GM18873 (cell line): ENCODE data around the gene ATRNL1.
"Not testable (repeated sequence)": the region's sequence is repeated elsewhere in the genome, so short reads cannot be mapped to it uniquely, and the experiment has no call there.

Experiments
- ATAC-seq: cut with Tn5 transposase; IDR thresholded peaks from one replicate; pipeline ENCODE4 v1.9.1; 2021; ENCODE audit warnings: mild to moderate bottlenecking, moderate library complexity, moderate number of reproducible peaks; ENCODE audit not compliant: unreplicated experiment, low FRiP score

Gene ATRNL1

DNA sequence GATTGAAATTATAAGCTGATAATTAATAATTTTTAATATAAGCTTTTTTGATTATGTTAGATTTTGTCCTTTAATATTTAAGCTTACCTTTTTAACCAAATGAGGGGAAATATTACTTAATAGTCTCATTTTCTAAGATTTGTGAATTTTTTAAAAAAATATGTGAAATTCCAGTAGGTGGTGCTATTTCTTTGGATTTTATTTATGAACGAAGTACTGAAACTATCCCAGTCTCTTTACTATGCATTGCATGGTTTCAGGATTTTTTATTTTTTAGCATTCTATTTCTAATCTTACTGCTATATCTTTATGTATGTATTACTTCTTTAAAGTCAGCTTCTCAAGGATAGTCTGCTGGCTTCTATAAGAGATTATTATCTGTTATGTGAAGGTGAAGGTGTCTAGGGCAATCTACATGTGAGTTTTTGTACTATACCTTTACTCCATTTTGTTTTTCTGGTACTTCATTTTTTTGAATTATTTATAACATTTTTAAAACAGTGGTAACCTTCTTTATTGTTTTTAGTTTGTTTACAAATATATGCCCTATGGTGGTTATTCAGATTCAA, 78.3 kb downstream of the ATRNL1 start:
- no peak for ATAC-seq

DNA sequence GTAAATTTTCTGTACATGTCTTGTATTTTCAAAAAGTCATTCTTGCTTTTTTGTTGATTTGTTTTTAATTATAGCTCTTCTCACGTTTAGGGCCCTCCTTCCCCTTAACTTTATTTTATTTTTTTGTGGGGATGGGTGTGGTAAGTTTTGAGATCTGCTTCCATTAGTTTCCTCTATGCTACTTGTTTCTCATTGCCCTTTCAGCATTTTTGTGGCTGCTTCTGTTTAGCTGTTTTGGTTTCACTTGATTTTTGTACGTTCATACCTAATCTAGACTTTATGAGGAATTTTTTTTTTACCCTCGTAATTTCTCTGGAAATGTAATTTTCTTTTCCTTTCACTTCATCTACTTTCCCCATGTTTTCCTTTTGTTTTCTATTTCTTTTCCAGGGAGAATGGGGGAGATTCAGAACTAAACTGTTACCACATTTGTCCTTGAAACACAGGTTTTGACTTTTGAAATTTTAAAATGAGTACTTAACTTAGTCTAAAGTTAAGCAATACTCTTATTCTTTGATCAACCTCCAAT, 80.8 kb downstream of the ATRNL1 start:
- no peak for ATAC-seq

GRCh38 chr10:115207276-115207675, 114.1 kb downstream of the ATRNL1 start:
- ATAC-seq, result not testable (repeated sequence)

- ATAC-seq, result no peak
These were observed 116.0 kb downstream of the ATRNL1 start for GRCh38 chr10:115209133-115209532.

- ATAC-seq, result no peak
These were observed 121.7 kb downstream of the ATRNL1 start for GRCh38 chr10:115214829-115215228.

- ATAC-seq, result no peak
These were observed 126.0 kb downstream of the ATRNL1 start for GRCh38 chr10:115219203-115219602.

DNA sequence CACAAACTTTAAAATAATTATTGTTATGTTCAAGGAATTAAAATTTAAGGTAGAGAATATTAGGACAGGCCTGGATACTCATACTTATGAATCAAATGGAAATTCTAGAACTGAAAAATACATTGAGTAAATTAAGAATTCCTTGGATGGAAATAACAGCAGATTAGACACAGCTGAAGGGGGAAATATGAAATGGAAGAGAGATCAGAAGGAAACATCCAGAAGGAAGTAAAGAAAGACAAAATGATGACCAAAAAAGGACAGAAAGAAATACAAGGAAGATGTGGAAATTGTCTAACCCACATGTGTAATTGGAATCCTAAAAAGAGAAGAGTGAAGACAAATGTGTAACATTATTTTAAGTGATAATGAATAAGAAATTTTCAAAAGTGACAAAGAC, 128.9 kb downstream of the ATRNL1 start:
- ATAC-seq, result no peak

DNA sequence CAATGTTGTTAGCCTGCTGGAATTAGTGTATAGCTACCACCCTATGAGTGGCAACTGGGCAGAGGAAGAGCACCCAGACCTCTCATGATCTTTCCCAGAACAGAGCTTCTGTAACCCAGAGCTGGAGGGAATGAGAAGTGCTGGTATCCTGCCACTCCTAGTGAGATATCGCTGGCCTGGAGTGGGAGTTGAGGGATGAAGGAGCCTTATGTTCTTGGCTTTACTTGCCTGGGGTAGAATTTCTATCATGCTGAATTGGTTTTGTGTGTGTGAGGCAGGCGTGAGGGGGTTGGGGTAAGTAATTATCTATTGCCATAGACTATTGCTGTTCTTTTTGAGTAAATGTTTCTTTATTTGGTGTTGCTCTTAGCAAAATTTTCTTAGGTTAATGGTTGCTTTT, 146.6 kb downstream of the ATRNL1 start:
- ATAC-seq, result no peak

DNA sequence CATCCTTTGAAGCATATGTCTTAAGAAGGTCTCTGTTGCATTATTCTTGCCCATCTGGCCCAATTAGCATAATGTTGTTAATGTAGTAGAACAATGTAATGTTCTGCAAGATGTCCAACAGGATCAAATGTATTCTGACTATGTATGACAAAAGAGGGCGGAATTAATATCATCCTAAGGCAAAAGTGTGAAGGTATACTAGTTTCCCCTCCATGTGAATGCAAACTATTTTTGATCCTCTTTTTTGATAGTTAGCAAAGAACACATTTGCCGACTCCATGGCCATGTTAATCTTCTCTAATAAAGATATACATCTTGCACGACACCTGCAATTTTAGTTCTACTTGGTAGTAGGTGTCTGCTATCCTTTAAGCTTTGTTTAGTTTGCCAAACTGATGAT, 157.6 kb downstream of the ATRNL1 start:
- ATAC-seq, result no peak

- not testable (repeated sequence) for ATAC-seq
These were observed 160.6 kb downstream of the ATRNL1 start for GRCh38 chr10:115253765-115254164.

- ATAC-seq, result no peak
These were observed 179.3 kb downstream of the ATRNL1 start for GRCh38 chr10:115272482-115272881.

DNA sequence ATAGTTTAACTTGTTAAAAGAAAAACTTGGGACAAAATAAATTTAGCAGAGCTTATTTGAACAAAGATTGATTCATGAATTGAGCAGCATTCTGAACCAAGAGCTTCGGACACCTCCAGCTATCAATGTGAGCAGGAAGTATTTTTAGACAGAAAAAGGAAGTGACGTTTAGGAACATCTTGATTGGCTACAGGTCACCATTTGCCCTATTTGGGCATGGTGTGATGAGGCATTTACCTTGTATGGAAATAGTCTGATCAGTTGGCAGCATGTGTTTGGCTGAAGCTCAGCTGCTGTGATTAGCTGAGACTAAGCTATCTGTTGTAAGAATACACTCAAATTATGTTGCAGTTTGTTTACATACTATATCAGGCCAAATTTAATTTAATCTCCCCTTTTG, 185.1 kb downstream of the ATRNL1 start:
- ATAC-seq, result no peak

DNA sequence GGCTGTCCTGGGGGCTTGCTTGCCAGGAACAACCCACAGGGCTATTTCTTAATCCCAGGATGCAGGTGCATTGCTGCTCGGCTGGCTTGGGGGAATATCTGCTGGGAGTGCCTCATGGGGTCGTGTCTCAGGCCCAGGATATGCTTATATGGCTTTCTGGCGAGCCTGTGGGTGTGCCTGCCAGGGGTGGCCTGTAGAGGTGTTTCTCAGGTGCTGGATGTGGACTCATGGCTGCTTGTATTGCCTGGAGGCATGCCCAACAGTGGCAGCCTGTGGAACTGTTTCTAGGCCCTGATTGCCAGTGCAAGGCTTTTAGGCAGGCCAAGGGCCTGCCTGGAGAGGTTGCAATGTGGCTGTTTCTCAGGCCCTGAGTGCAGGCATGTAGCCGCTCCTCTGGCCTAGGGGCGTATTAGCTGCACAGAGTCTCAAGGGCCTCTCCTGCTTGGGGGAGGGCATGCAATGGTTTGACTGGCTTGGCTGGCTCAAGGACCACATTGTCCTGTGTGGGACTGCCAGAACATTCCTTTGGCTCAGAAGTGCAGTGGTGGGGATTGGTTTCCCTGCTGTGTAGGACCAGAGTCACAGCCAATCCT, 202.1 kb downstream of the ATRNL1 start:
- no peak for ATAC-seq

GRCh38 chr10:115300080-115300479, 206.9 kb downstream of the ATRNL1 start:
- no peak for ATAC-seq

- ATAC-seq, result not testable (repeated sequence)
These were observed 226.5 kb downstream of the ATRNL1 start for GRCh38 chr10:115319669-115320068.

DNA sequence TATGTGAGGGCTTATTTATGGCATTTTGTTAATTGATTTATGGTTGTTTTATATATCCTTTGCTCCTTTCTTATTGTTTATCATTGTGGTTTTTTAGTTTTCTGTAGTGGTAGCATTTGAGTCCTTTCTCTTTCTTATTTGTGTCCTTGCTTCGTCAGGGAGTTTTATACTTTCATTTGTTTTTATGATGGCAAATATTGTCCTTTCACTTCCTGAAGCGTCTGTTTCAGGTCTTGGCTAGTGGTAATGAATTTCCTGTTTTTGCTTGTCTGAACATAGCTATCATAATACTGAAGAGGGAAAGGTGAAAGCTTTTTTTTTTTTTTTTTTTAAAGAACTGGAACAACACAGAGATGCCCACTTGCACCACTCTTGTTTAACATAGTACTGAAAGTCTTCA, 228.2 kb downstream of the ATRNL1 start:
- ATAC-seq, result no peak

GRCh38 chr10:115328331-115328730, 235.2 kb downstream of the ATRNL1 start:
- no peak for ATAC-seq

- no peak for ATAC-seq
These were observed 242.2 kb downstream of the ATRNL1 start for GRCh38 chr10:115335366-115335765.

GRCh38 chr10:115355162-115355760, 262.1 kb downstream of the ATRNL1 start:
- peak; percentile 64 for ATAC-seq

GRCh38 chr10:115367920-115368319, 274.8 kb downstream of the ATRNL1 start:
- not testable (repeated sequence) for ATAC-seq

DNA sequence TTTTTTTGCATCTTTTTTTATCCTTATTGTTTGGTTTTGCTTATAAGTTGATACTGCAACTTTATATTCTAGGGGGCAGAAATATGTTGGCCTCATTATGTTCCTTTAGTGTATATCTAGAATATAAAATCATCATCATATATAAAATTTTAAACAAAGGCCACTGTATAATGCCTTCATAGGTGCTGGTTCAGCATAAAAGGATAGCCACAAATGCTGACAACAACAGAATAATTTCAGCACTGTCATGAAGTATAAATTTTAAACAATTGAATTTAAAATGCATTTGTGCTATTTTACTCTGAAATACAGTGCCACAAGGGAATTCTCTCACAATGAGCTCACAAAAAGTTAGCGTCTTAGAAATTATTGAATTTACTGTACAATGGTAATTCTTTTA, 285.9 kb downstream of the ATRNL1 start:
- no peak for ATAC-seq

- no peak for ATAC-seq
These were observed 291.5 kb downstream of the ATRNL1 start for GRCh38 chr10:115384665-115385064.
